Measurements from ENCODE around the gene RELN. TPM values are rescaled to one million over a fixed set of nuclear protein-coding genes. Genes with fewer than 3 reads are reported as not detected.
"Not testable (repeated sequence)": the region's sequence is repeated elsewhere in the genome, so short reads cannot be mapped to it uniquely, and the experiment has no call there.

The RELN gene
- total RNA-seq, 1 experiment from 2014 or later: 0.02 TPM

GRCh38 chr7:103791894-103792293 is 197.6 kb downstream of the RELN start:
- no peak overlapping the region for H3K27ac Mint-ChIP-seq
- no peak overlapping the region for H3K18ac ChIP-seq (ENCODE audit: insufficient read length, low read depth, low read length)
- no peak overlapping the region for H3K4ac ChIP-seq (ENCODE audit: low read depth, low read length)
- no peak overlapping the region for H3K23ac ChIP-seq (ENCODE audit: insufficient read length, low read depth, low read length)
- H2BK15ac ChIP-seq (ENCODE audit: low read depth, low read length): no peak overlapping the region
- H2BK20ac ChIP-seq (ENCODE audit: low read depth, low read length, poor library complexity, severe bottlenecking): no peak overlapping the region
- H3K27me3 Mint-ChIP-seq (ENCODE audit: low read depth): peaks cover 20% of the 10 kb centered on the region
- no peak for DNase-seq
- H3T11ph ChIP-seq (ENCODE audit: low read length): no peak overlapping the region
- H4K5ac ChIP-seq (ENCODE audit: insufficient read length, low read depth, low read length): no peak overlapping the region
- no peaks in the 10 kb centered on the region for H3K23me2 ChIP-seq (ENCODE audit: insufficient read length, low read depth, low read length, poor library complexity, severe bottlenecking)
- H3K14ac ChIP-seq (ENCODE audit: insufficient read depth, low read length): no peak overlapping the region
- no peak overlapping the region for H2AK5ac ChIP-seq (ENCODE audit: insufficient read length, low read length)
- peaks cover 0 to 2% of the 10 kb centered on the region in 2 experiments; a peak in 1 of 5 replicates for H3K9me3 Mint-ChIP-seq
- no peak overlapping the region for H3K27ac ChIP-seq (ENCODE audit: insufficient read length, low read depth, low read length)
- no peaks in the 10 kb centered on the region for H3K9me3 ChIP-seq (ENCODE audit: control insufficient read depth, low read depth, low read length)
- no peak for TF ChIP-seq CTCF (conservative IDR thresholded peaks at IDR 0.05)
- no peak overlapping the region for H2BK120ac ChIP-seq (ENCODE audit: low read depth, low read length, poor library complexity, severe bottlenecking)
- no peak overlapping the region for H3K56ac ChIP-seq (ENCODE audit: insufficient read length, low read depth, low read length)
- no peaks in the 10 kb centered on the region for H3K27me3 ChIP-seq (ENCODE audit: insufficient read depth, low read length)
- H3K4me1 Mint-ChIP-seq: no peaks in the 10 kb centered on the region
- H4K8ac ChIP-seq (replicated peaks; ENCODE audit: insufficient read length, low read depth, low read length): no peak overlapping the region
- no peaks in the 10 kb centered on the region for H4K20me1 ChIP-seq (ENCODE audit: control insufficient read depth, insufficient read depth, insufficient read length)
- no peaks in the 10 kb centered on the region for H3K79me2 ChIP-seq (ENCODE audit: insufficient read depth, low read length)
- H2AFZ ChIP-seq (ENCODE audit: low read length): no peak overlapping the region
- H4K91ac ChIP-seq (ENCODE audit: insufficient read length, low read depth, low read length): no peak overlapping the region
- H2BK12ac ChIP-seq (ENCODE audit: insufficient read length, low read depth, low read length): no peak overlapping the region
- no peak overlapping the region for H3K4me2 ChIP-seq (ENCODE audit: insufficient read depth, insufficient read length, low read length)
- H3K36me3 Mint-ChIP-seq (ENCODE audit: insufficient read depth in 1 of 3, low read depth in 3 of 3): no peaks in the 10 kb centered on the region; a peak in 1 of 7 replicates
- H3K9ac ChIP-seq (ENCODE audit: extremely low read depth, insufficient read length, low read length): no peak overlapping the region
- no peaks in the 10 kb centered on the region for H3K4me1 ChIP-seq (ENCODE audit: insufficient read depth, low read length)
- no peak overlapping the region for H3K4me3 Mint-ChIP-seq
- H2BK5ac ChIP-seq (ENCODE audit: insufficient read length, low read length): no peak overlapping the region
- no peaks in the 10 kb centered on the region for H3K79me1 ChIP-seq (ENCODE audit: insufficient read depth, low read depth, low read length, poor library complexity, severe bottlenecking)

GRCh38 chr7:103787041-103787440 is 202.4 kb downstream of the RELN start:
- not testable (repeated sequence) for H2BK20ac ChIP-seq (ENCODE audit: low read depth, low read length, poor library complexity, severe bottlenecking); H2AFZ ChIP-seq (ENCODE audit: low read length); H3K9me3 ChIP-seq (ENCODE audit: control insufficient read depth, low read depth, low read length); H3K4me1 Mint-ChIP-seq; H3K79me1 ChIP-seq (ENCODE audit: insufficient read depth, low read depth, low read length, poor library complexity, severe bottlenecking); H3K23me2 ChIP-seq (ENCODE audit: insufficient read length, low read depth, low read length, poor library complexity, severe bottlenecking); H3K4ac ChIP-seq (ENCODE audit: low read depth, low read length); H3K36me3 Mint-ChIP-seq (ENCODE audit: insufficient read depth in 1 of 3, low read depth in 3 of 3); H3K4me2 ChIP-seq (ENCODE audit: insufficient read depth, insufficient read length, low read length); H3K56ac ChIP-seq (ENCODE audit: insufficient read length, low read depth, low read length); H2BK15ac ChIP-seq (ENCODE audit: low read depth, low read length); H3K27me3 ChIP-seq (ENCODE audit: insufficient read depth, low read length); H3K23ac ChIP-seq (ENCODE audit: insufficient read length, low read depth, low read length); H4K20me1 ChIP-seq (ENCODE audit: control insufficient read depth, insufficient read depth, insufficient read length); H2BK120ac ChIP-seq (ENCODE audit: low read depth, low read length, poor library complexity, severe bottlenecking); H2BK5ac ChIP-seq (ENCODE audit: insufficient read length, low read length); H3K9ac ChIP-seq (ENCODE audit: extremely low read depth, insufficient read length, low read length); H3K27ac ChIP-seq (ENCODE audit: insufficient read length, low read depth, low read length); H3T11ph ChIP-seq (ENCODE audit: low read length); H3K79me2 ChIP-seq (ENCODE audit: insufficient read depth, low read length); H4K8ac ChIP-seq (replicated peaks; ENCODE audit: insufficient read length, low read depth, low read length); H3K18ac ChIP-seq (ENCODE audit: insufficient read length, low read depth, low read length); DNase-seq; H3K14ac ChIP-seq (ENCODE audit: insufficient read depth, low read length); H3K27ac Mint-ChIP-seq; H3K4me1 ChIP-seq (ENCODE audit: insufficient read depth, low read length); H2AK5ac ChIP-seq (ENCODE audit: insufficient read length, low read length); H3K4me3 Mint-ChIP-seq; H4K91ac ChIP-seq (ENCODE audit: insufficient read length, low read depth, low read length); H4K5ac ChIP-seq (ENCODE audit: insufficient read length, low read depth, low read length); H2BK12ac ChIP-seq (ENCODE audit: insufficient read length, low read depth, low read length); H3K9me3 Mint-ChIP-seq
- H3K27me3 Mint-ChIP-seq (ENCODE audit: low read depth): peaks cover 26% of the 10 kb centered on the region
- no CpG with 5 or more reads among the region's 1 CpG for WGBS (ENCODE audit: extremely low coverage, insufficient read length, low lambda C conversion rate)

Data from H9 (cell line).